KOPT-K1 (cell line): ENCODE data around the gene KRT76.

ENCODE experiments used
- H3K27ac ChIP-seq: fragments of 200-600 bp; sonication (generic); 2 replicates; pipeline ENCODE4 v1.5.1; 2016; ENCODE audit warnings: antibody characterized with exemption, mild to moderate bottlenecking, low read depth, low read length; ENCODE audit not compliant: poor library complexity, severe bottlenecking
- H3K36me3 ChIP-seq: fragments of 200-600 bp; sonication (generic); 2 replicates; pipeline ENCODE4 v1.5.1; 2017; ENCODE audit warnings: antibody characterized with exemption, mild to moderate bottlenecking, low read length, moderate library complexity; ENCODE audit not compliant: insufficient read depth
- H3K9me3 ChIP-seq: fragments of 200-600 bp; sonication (generic); 2 replicates; pipeline ENCODE4 v1.5.1; 2017; ENCODE audit warnings: antibody characterized with exemption, low read length, mild to moderate bottlenecking; ENCODE audit not compliant: insufficient read depth, poor library complexity, severe bottlenecking

KRT76 gene

GRCh38 chr12:52794479-52795331, 17.6 kb upstream of the KRT76 start:
- no peaks in the 10 kb centered on the region for H3K9me3 ChIP-seq
- H3K27ac ChIP-seq: no peak overlapping the region
- no peaks in the 10 kb centered on the region for H3K36me3 ChIP-seq

GRCh38 chr12:52792185-52793029, 15.3 kb upstream of the KRT76 start:
- Histone ChIP-seq H3K27ac (no peak overlapping the region), H3K36me3 (no peaks in the 10 kb centered on the region), H3K9me3 (no peaks in the 10 kb centered on the region)

- no peaks in the 10 kb centered on the region for H3K36me3 ChIP-seq
- H3K9me3 ChIP-seq: no peaks in the 10 kb centered on the region
- no peak overlapping the region for H3K27ac ChIP-seq
Measured at GRCh38 chr12:52791271-52792184, 14.4 kb upstream of the KRT76 start.

- H3K27ac ChIP-seq: no peak overlapping the region
- H3K36me3 ChIP-seq: no peaks in the 10 kb centered on the region
- no peaks in the 10 kb centered on the region for H3K9me3 ChIP-seq
Measured at GRCh38 chr12:52790427-52791270, 13.5 kb upstream of the KRT76 start.

GRCh38 chr12:52789637-52790426, 12.7 kb upstream of the KRT76 start:
- no peaks in the 10 kb centered on the region for H3K36me3 ChIP-seq
- no peak overlapping the region for H3K27ac ChIP-seq
- no peaks in the 10 kb centered on the region for H3K9me3 ChIP-seq

- Histone ChIP-seq H3K9me3 (no peaks in the 10 kb centered on the region), H3K36me3 (no peaks in the 10 kb centered on the region), H3K27ac (no peak overlapping the region)
Measured at GRCh38 chr12:52788876-52789636, 11.9 kb upstream of the KRT76 start.

GRCh38 chr12:52788192-52788875, 11.2 kb upstream of the KRT76 start:
- Histone ChIP-seq H3K9me3 (no peaks in the 10 kb centered on the region), H3K27ac (no peak overlapping the region), H3K36me3 (no peaks in the 10 kb centered on the region)

- Histone ChIP-seq H3K27ac (no peak overlapping the region), H3K36me3 (no peaks in the 10 kb centered on the region), H3K9me3 (no peaks in the 10 kb centered on the region)
Measured at GRCh38 chr12:52787324-52788191, 10.4 kb upstream of the KRT76 start.

GRCh38 chr12:52784909-52785308, 7.8 kb upstream of the KRT76 start:
- Histone ChIP-seq H3K27ac (no peak overlapping the region), H3K9me3 (no peaks in the 10 kb centered on the region), H3K36me3 (no peaks in the 10 kb centered on the region)

GRCh38 chr12:52783563-52784316, 6.6 kb upstream of the KRT76 start:
- Histone ChIP-seq H3K27ac (no peak overlapping the region), H3K9me3 (no peaks in the 10 kb centered on the region), H3K36me3 (no peaks in the 10 kb centered on the region)

GRCh38 chr12:52782502-52782901, 5.4 kb upstream of the KRT76 start:
- Histone ChIP-seq H3K27ac (no peak overlapping the region), H3K9me3 (no peaks in the 10 kb centered on the region), H3K36me3 (no peaks in the 10 kb centered on the region)
